A673 (cell line): Measurements from ENCODE around the gene CTXND2.

Experiments used
- EZH2 ChIP-seq: fragments of 200-600 bp; sonication (generic); IDR thresholded peaks from 2 replicates; pipeline ENCODE4 v1.6.1; 2017; ENCODE audit warnings: borderline replicate concordance, low read depth, mild to moderate bottlenecking, mixed read lengths, antibody characterized with exemption, low read length; ENCODE audit not compliant: poor library complexity, severe bottlenecking
- TF ChIP-seq, protein P1 (sequence below): fragments of 300-800, 200-600 bp; sonication (generic); conservative IDR thresholded peaks from 2 replicates; pipeline ENCODE4 v1.5.1; 2017; ENCODE audit warnings: low read depth, mild to moderate bottlenecking, antibody characterized with exemption, low read length, moderate library complexity, mixed read lengths

DNA sequence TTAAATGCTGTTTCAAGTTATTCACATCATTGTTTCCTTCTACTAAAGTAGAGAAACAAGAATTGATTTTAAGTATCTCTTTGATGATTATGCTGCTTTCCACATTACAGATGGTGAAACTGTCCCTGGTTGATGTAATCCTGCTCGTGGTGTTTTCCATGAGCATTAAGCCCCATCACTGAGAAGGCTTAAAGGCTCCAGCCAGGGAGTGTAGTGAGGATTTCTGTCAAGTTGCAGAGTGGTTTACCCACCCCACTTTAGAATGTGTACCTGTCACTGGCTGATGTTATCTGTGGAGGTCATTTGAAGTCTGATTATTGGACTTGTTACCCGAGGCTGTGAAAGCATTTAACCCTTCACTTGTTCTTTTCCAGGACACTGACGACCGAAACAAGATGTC lies 74.8 kb downstream of the CTXND2 start:
- TF ChIP-seq EZH2 = no peak
- TF ChIP-seq, protein P1, sequence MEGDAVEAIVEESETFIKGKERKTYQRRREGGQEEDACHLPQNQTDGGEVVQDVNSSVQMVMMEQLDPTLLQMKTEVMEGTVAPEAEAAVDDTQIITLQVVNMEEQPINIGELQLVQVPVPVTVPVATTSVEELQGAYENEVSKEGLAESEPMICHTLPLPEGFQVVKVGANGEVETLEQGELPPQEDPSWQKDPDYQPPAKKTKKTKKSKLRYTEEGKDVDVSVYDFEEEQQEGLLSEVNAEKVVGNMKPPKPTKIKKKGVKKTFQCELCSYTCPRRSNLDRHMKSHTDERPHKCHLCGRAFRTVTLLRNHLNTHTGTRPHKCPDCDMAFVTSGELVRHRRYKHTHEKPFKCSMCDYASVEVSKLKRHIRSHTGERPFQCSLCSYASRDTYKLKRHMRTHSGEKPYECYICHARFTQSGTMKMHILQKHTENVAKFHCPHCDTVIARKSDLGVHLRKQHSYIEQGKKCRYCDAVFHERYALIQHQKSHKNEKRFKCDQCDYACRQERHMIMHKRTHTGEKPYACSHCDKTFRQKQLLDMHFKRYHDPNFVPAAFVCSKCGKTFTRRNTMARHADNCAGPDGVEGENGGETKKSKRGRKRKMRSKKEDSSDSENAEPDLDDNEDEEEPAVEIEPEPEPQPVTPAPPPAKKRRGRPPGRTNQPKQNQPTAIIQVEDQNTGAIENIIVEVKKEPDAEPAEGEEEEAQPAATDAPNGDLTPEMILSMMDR = no peak
